Measurements from ENCODE around the gene ACTR5. TPM values are rescaled to one million over a fixed set of nuclear protein-coding genes. Genes with fewer than 3 reads are reported as not detected.

The ACTR5 gene
- total RNA-seq, 4 donors from 2014 or later, result 8.9 to 15.0 (median 12.2) TPM

GRCh38 chr20:38704136-38704535 is 44.1 kb upstream of the ACTR5 start:
- H3K9me3 ChIP-seq, result no peaks in the 10 kb centered on the region
- no peak overlapping the region for H3K27ac ChIP-seq
- H3K4me3 ChIP-seq, result no peak overlapping the region
- DNase-seq (ENCODE audit: low spot score in 2 of 2), result no peak
- H3K27me3 ChIP-seq, result peaks cover 83% of the 10 kb centered on the region
- TF ChIP-seq POLR2AphosphoS5 (IDR thresholded peaks at IDR 0.05) (no peak), EP300 (IDR thresholded peaks at IDR 0.05) (no peak), CTCF (IDR thresholded peaks at IDR 0.05) (no peak), POLR2A (IDR thresholded peaks at IDR 0.05) (no peak)
- H3K36me3 ChIP-seq, result no peaks in the 10 kb centered on the region
- no peaks in the 10 kb centered on the region for H3K4me1 ChIP-seq
- 54% methylated on average over 4 of the region's 4 CpGs for WGBS

GRCh38 chr20:38706509-38706908 is 41.8 kb upstream of the ACTR5 start:
- no peak for DNase-seq (ENCODE audit: low spot score in 2 of 2)
- Histone ChIP-seq H3K4me1 (no peaks in the 10 kb centered on the region), H3K27me3 (peaks cover 74% of the 10 kb centered on the region), H3K4me3 (no peak overlapping the region), H3K9me3 (no peaks in the 10 kb centered on the region), H3K27ac (no peak overlapping the region), H3K36me3 (no peaks in the 10 kb centered on the region)
- WGBS, result 14% methylated on average over 1 of the region's 7 CpGs
- TF ChIP-seq CTCF (IDR thresholded peaks at IDR 0.05) (no peak), POLR2A (IDR thresholded peaks at IDR 0.05) (no peak), POLR2AphosphoS5 (IDR thresholded peaks at IDR 0.05) (no peak), EP300 (IDR thresholded peaks at IDR 0.05) (no peak)

GRCh38 chr20:38714308-38714707 is 34.0 kb upstream of the ACTR5 start:
- Histone ChIP-seq H3K9me3 (no peaks in the 10 kb centered on the region), H3K27me3 (peaks cover 84% of the 10 kb centered on the region), H3K4me1 (no peaks in the 10 kb centered on the region), H3K27ac (no peak overlapping the region), H3K4me3 (no peak overlapping the region), H3K36me3 (no peaks in the 10 kb centered on the region)
- TF ChIP-seq POLR2A (IDR thresholded peaks at IDR 0.05) (no peak), CTCF (IDR thresholded peaks at IDR 0.05) (no peak), POLR2AphosphoS5 (IDR thresholded peaks at IDR 0.05) (no peak), EP300 (IDR thresholded peaks at IDR 0.05) (no peak)
- DNase-seq (ENCODE audit: low spot score in 2 of 2), result no peak
- 19% methylated on average over 6 of the region's 6 CpGs for WGBS

- no peaks in the 10 kb centered on the region for H3K4me1 ChIP-seq
- no peak overlapping the region for H3K27ac ChIP-seq
- no peak for TF ChIP-seq CTCF (IDR thresholded peaks at IDR 0.05)
- no peak for TF ChIP-seq EP300 (IDR thresholded peaks at IDR 0.05)
- no peak for TF ChIP-seq POLR2AphosphoS5 (IDR thresholded peaks at IDR 0.05)
- no peak for TF ChIP-seq POLR2A (IDR thresholded peaks at IDR 0.05)
- H3K36me3 ChIP-seq, result no peaks in the 10 kb centered on the region
- H3K9me3 ChIP-seq, result no peaks in the 10 kb centered on the region
- H3K4me3 ChIP-seq, result no peak overlapping the region
- 11% methylated on average over 8 of the region's 10 CpGs for WGBS
- peaks cover 92% of the 10 kb centered on the region for H3K27me3 ChIP-seq
- no peak for DNase-seq (ENCODE audit: low spot score in 2 of 2)
Measured at GRCh38 chr20:38715646-38716045, 32.6 kb upstream of the ACTR5 start.

GRCh38 chr20:38722683-38723016 is 25.6 kb upstream of the ACTR5 start:
- WGBS, result 0% methylated on average over 7 of the region's 7 CpGs
- H3K27ac ChIP-seq, result no peak overlapping the region
- no peak for TF ChIP-seq POLR2AphosphoS5 (IDR thresholded peaks at IDR 0.05)
- no peak for TF ChIP-seq POLR2A (IDR thresholded peaks at IDR 0.05)
- no peak for TF ChIP-seq EP300 (IDR thresholded peaks at IDR 0.05)
- TF ChIP-seq CTCF (IDR thresholded peaks at IDR 0.05), result no peak
- no peak overlapping the region for H3K4me3 ChIP-seq
- no peak for DNase-seq (ENCODE audit: low spot score in 2 of 2)
- H3K4me1 ChIP-seq, result peaks cover 40% of the 10 kb centered on the region
- H3K36me3 ChIP-seq, result no peaks in the 10 kb centered on the region
- H3K9me3 ChIP-seq, result no peaks in the 10 kb centered on the region
- peaks cover 100% of the 10 kb centered on the region for H3K27me3 ChIP-seq
